Calu3 (cell line): ENCODE results near the gene LUZP2. TPM values are rescaled to one million over a fixed set of nuclear protein-coding genes. Genes with fewer than 3 reads are reported as not detected.

Source experiments
- BruUV-seq: library from RNA; stranded (reverse); fragments of 400-500 nt; replicated peaks from 2 replicates; lab custom pipeline; 2021; lab: Mats Ljungman, UMichigan
- CTCF ChIA-PET: fragments of 300-600 bp; sonication (Branson Sonifier 250); formaldehyde crosslinking; loops from one replicate; lab custom pipeline; 2022; ENCODE audit warnings: antibody characterized with exemption; lab: Charles Lee
- DNase-seq: peaks from one replicate; pipeline ENCODE4 v3.0.0; 2022
- H3K27ac Mint-ChIP-seq: one replicate; pipeline ENCODE4 v1.8.0; 2022; ENCODE audit warnings: mixed read lengths; ENCODE audit not compliant: unreplicated experiment
- H3K27me3 Mint-ChIP-seq: one replicate; pipeline ENCODE4 v1.8.0; 2022; ENCODE audit warnings: mixed read lengths; ENCODE audit not compliant: unreplicated experiment
- H3K36me3 Mint-ChIP-seq: one replicate; pipeline ENCODE4 v1.8.0; 2022; ENCODE audit warnings: mild to moderate bottlenecking, moderate library complexity, mixed read lengths; ENCODE audit not compliant: insufficient read depth, unreplicated experiment
- H3K4me1 Mint-ChIP-seq: one replicate; pipeline ENCODE4 v1.8.0; 2022; ENCODE audit warnings: mild to moderate bottlenecking, low read depth, mixed read lengths; ENCODE audit not compliant: unreplicated experiment
- H3K4me3 Mint-ChIP-seq: one replicate; pipeline ENCODE4 v1.8.0; 2022; ENCODE audit warnings: mild to moderate bottlenecking, low read depth, moderate library complexity, mixed read lengths; ENCODE audit not compliant: unreplicated experiment
- H3K9me3 Mint-ChIP-seq: one replicate; pipeline ENCODE4 v1.8.0; 2022; ENCODE audit warnings: low read depth, mixed read lengths; ENCODE audit not compliant: unreplicated experiment
- intact Hi-C: fragments of 100-400 bp; cut with micrococcal nuclease; formaldehyde crosslinking; loops from one replicate; pipeline ENCODE4 v1.10.0; 2022; ENCODE audit not compliant: unreplicated experiment
- total RNA-seq: library from RNA; stranded (reverse); gene quantifications from 2 replicates; pipeline ENCODE4 v1.2.3, GENCODE V29; 2022
- TF ChIP-seq, protein P1 (sequence below): fragments of 200-600 bp; IDR thresholded peaks from one replicate; pipeline ENCODE4 v1.8.0; 2022; ENCODE audit warnings: antibody characterized with exemption; ENCODE audit not compliant: unreplicated experiment

Gene LUZP2
- total RNA-seq, 1 experiment from 2014 or later = 0.73 TPM

DNA sequence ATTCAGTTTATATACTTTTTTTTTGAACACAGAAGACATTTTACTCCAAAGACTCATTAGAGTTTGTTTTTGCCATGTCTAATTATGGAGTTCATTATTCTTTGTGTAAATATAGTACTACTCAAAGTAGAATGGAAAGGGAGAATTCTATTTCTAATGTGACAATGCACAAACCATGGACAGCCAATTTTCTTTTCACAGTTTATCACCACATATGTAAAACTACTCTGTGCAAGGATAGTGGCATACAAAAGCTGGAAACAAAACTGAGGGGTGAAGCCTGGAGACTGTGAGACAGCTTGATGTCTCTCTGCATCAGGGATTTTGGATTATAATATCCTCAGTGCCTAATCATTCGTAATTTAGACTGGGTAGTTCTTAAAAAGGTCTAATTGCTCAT is 75.5 kb downstream of the LUZP2 start:
- Mint-ChIP-seq H3K9me3 (no peaks in the 10 kb centered on the region), H3K4me1 (peaks cover 26% of the 10 kb centered on the region), H3K27me3 (no peaks in the 10 kb centered on the region), H3K36me3 (no peaks in the 10 kb centered on the region), H3K4me3 (no peak overlapping the region), H3K27ac (no peak overlapping the region)
- intact Hi-C loops = no loop called here
- CTCF ChIA-PET = no interaction called here
- no TSS peak for BruUV-seq
- DNase-seq = no peak
- TF ChIP-seq, protein P1, sequence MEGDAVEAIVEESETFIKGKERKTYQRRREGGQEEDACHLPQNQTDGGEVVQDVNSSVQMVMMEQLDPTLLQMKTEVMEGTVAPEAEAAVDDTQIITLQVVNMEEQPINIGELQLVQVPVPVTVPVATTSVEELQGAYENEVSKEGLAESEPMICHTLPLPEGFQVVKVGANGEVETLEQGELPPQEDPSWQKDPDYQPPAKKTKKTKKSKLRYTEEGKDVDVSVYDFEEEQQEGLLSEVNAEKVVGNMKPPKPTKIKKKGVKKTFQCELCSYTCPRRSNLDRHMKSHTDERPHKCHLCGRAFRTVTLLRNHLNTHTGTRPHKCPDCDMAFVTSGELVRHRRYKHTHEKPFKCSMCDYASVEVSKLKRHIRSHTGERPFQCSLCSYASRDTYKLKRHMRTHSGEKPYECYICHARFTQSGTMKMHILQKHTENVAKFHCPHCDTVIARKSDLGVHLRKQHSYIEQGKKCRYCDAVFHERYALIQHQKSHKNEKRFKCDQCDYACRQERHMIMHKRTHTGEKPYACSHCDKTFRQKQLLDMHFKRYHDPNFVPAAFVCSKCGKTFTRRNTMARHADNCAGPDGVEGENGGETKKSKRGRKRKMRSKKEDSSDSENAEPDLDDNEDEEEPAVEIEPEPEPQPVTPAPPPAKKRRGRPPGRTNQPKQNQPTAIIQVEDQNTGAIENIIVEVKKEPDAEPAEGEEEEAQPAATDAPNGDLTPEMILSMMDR = no peak

DNA sequence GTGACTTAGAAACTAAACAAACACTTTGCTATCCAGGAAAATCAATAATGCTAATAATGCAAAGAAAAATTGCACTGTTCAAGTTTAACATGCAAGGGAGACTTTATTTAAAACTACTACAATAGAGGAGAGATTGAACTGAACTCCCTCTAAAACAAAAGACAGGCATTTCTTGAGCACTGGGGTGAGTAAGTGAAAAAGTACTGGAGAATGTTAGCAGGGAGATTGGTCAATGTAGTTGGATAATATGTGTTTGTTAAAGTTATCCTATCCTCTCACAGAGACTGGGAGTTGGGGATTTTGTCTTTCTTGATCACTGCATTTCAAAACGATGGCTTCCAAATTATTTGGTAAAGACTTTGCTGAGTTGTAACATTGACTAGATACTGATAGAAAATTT is 77.6 kb downstream of the LUZP2 start:
- BruUV-seq = no TSS peak
- H3K27ac Mint-ChIP-seq = peak overlapping the region; percentile 81

DNA sequence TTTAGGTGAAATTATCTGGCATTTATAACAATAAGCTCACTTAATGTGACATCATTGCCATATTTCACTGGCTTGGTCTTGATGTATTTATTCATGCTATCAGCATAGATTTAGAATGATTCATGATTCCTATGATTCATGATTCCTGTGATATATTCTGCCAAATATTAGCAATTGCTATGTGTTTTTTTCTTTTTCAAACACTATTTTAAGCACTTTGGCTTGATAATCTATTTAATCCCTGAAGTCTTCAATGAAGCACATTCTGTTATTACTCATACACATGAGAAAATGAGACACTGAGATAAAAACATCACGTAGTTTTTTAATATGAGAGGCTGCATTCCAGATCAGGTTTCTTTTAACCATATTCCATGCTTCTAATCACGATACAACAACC is 78.5 kb downstream of the LUZP2 start:
- intact Hi-C loops = no loop called here
- DNase-seq = no peak
- peak overlapping the region; percentile 36 for H3K4me3 Mint-ChIP-seq
- peaks cover 26% of the 10 kb centered on the region for H3K4me1 Mint-ChIP-seq
- no peaks in the 10 kb centered on the region for H3K9me3 Mint-ChIP-seq
- H3K27me3 Mint-ChIP-seq = no peaks in the 10 kb centered on the region
- no peaks in the 10 kb centered on the region for H3K36me3 Mint-ChIP-seq
- TF ChIP-seq, protein P1 = no peak
- CTCF ChIA-PET = no interaction called here
- H3K27ac Mint-ChIP-seq = peak overlapping the region; percentile 81
- no TSS peak for BruUV-seq

More for the DNA sequence above, 77.6 kb downstream of the LUZP2 start:
- TF ChIP-seq, protein P1 = no peak
- no peaks in the 10 kb centered on the region for H3K36me3 Mint-ChIP-seq
- CTCF ChIA-PET = no interaction called here
- no peaks in the 10 kb centered on the region for H3K27me3 Mint-ChIP-seq
- no peak for DNase-seq
- no peak overlapping the region for H3K4me3 Mint-ChIP-seq
- H3K9me3 Mint-ChIP-seq = no peaks in the 10 kb centered on the region
- peaks cover 26% of the 10 kb centered on the region for H3K4me1 Mint-ChIP-seq
- intact Hi-C loops = no loop called here

DNA sequence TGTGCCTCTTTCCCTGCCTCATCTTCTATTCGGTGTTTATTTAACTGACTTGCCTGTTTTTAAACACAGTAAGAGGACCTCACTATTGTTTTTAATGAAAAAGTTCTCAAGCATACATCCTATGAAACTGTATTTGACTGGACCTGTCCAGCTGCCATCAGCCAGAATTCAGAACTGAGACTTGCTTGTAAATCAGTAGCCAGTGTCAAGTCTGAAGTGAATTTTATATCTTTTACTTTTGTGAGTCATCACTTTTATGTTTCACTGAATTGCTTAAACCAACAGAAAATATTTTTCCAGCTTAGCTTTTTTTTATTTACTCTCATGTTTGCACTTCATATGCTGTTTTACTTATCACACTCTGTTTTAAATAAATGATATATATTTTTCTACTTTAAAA is 88.3 kb downstream of the LUZP2 start:
- Mint-ChIP-seq H3K36me3 (no peaks in the 10 kb centered on the region), H3K4me3 (no peak overlapping the region), H3K4me1 (peaks cover 37% of the 10 kb centered on the region), H3K27me3 (no peaks in the 10 kb centered on the region), H3K27ac (no peak overlapping the region), H3K9me3 (no peaks in the 10 kb centered on the region)
- intact Hi-C loops = loop anchor here (5.0 kb wide), 1 partner anchor 68 kb away; no protein-coding TSS in a partner anchor
- no TSS peak for BruUV-seq
- TF ChIP-seq, protein P1 = no peak
- CTCF ChIA-PET = no interaction called here
- DNase-seq = no peak
